GM12878 (cell line): Measurements from ENCODE around the gene LRRC56.

ENCODE experiments used
- ATF3 ChIP-seq: IDR thresholded peaks from 2 replicates; pipeline ENCODE4 v1.6.1; 2011; ENCODE audit warnings: low read depth, mild to moderate bottlenecking, low read length, moderate library complexity, borderline replicate concordance; ENCODE audit errors: extremely low read depth
- CTCF ChIP-seq, 3 experiments: IDR thresholded peaks in 2 of 3; conservative IDR thresholded peaks in 1 of 3; 2 replicates each; pipeline ENCODE4 v1.5.1; 2011; ENCODE audit warnings: low read depth in 3 of 3, low read length in 3 of 3, mild to moderate bottlenecking in 3 of 3, control low read depth in 2 of 3, moderate library complexity in 2 of 3, inconsistent platforms in 1 of 3, mixed read lengths in 1 of 3; ENCODE audit not compliant: control insufficient read depth in 2 of 3, insufficient read depth in 1 of 3; ENCODE audit errors: extremely low read depth in 1 of 3
- ETV6 ChIP-seq, 2 experiments: fragments of 450-650 bp in 1 of 2; IDR thresholded peaks in 1 of 2; conservative IDR thresholded peaks in 1 of 2; 2 replicates each; pipeline ENCODE4 v1.6.1; 2014; ENCODE audit warnings: antibody characterized with exemption in 1 of 2, borderline replicate concordance in 1 of 2, low read depth in 1 of 2, mild to moderate bottlenecking in 1 of 2, moderate library complexity in 1 of 2
- EZH2 ChIP-seq: IDR thresholded peaks from 2 replicates; pipeline ENCODE4 v1.6.1; 2012; ENCODE audit warnings: low read depth, mild to moderate bottlenecking, control low read depth, inconsistent platforms, low read length, borderline replicate concordance; ENCODE audit not compliant: control insufficient read depth
- MXI1 ChIP-seq: fragments of 150-350 bp; IDR thresholded peaks from 2 replicates; pipeline ENCODE4 v1.6.1; 2011; ENCODE audit warnings: low read depth, mild to moderate bottlenecking, inconsistent platforms, low read length, improper control_type of control experiment
- RAD21 ChIP-seq: IDR thresholded peaks from 2 replicates; pipeline ENCODE4 v1.6.1; 2011; ENCODE audit warnings: mild to moderate bottlenecking, low read depth, low read length, moderate library complexity; ENCODE audit not compliant: insufficient read depth
- SMC3 ChIP-seq: IDR thresholded peaks from 2 replicates; pipeline ENCODE4 v1.6.1; 2011; ENCODE audit warnings: low read length, improper control_type of control experiment, borderline replicate concordance
- TBL1XR1 ChIP-seq: IDR thresholded peaks from 2 replicates; pipeline ENCODE4 v1.6.1; 2012; ENCODE audit warnings: low read depth, low read length, improper control_type of control experiment
- TCF7 ChIP-seq: IDR thresholded peaks from 2 replicates; pipeline ENCODE4 v1.6.1; 2014; ENCODE audit warnings: antibody characterized with exemption, borderline replicate concordance
- YBX1 ChIP-seq: fragments of 450-650 bp; IDR thresholded peaks from 2 replicates; pipeline ENCODE4 v1.6.1; 2016; ENCODE audit warnings: antibody characterized with exemption
- YY1 ChIP-seq: IDR thresholded peaks from 2 replicates; pipeline ENCODE4 v1.6.1; 2011; ENCODE audit warnings: low read depth, mild to moderate bottlenecking, low read length
- ZBTB40 ChIP-seq: fragments of 450-650 bp; IDR thresholded peaks from 2 replicates; pipeline ENCODE4 v1.6.1; 2016; ENCODE audit warnings: mild to moderate bottlenecking, moderate library complexity, borderline replicate concordance
- TF ChIP-seq, protein P1 (sequence below): fragments of 450-650 bp; formaldehyde crosslinking; IDR thresholded peaks from 2 replicates; pipeline ENCODE4 v1.4.0; 2022; ENCODE audit warnings: mild to moderate bottlenecking, moderate library complexity
- TF ChIP-seq, protein P2 (sequence below): IDR thresholded peaks from 2 replicates; pipeline ENCODE4 v1.6.1; 2012; ENCODE audit warnings: mild to moderate bottlenecking, low read depth, low read length

GRCh38 chr11:581342-581741, 44.0 kb downstream of the LRRC56 start:
- TF ChIP-seq CTCF (IDR thresholded peaks at IDR 0.05 in 2 of 3, conservative IDR thresholded peaks at IDR 0.05 in 1 of 3; ENCODE audit: control insufficient read depth in 2 of 3, extremely low read depth in 1 of 3, insufficient read depth in 1 of 3, low read depth in 3 of 3, low read length in 3 of 3): no peak
- TF ChIP-seq YY1: no peak
- TF ChIP-seq, protein P1, sequence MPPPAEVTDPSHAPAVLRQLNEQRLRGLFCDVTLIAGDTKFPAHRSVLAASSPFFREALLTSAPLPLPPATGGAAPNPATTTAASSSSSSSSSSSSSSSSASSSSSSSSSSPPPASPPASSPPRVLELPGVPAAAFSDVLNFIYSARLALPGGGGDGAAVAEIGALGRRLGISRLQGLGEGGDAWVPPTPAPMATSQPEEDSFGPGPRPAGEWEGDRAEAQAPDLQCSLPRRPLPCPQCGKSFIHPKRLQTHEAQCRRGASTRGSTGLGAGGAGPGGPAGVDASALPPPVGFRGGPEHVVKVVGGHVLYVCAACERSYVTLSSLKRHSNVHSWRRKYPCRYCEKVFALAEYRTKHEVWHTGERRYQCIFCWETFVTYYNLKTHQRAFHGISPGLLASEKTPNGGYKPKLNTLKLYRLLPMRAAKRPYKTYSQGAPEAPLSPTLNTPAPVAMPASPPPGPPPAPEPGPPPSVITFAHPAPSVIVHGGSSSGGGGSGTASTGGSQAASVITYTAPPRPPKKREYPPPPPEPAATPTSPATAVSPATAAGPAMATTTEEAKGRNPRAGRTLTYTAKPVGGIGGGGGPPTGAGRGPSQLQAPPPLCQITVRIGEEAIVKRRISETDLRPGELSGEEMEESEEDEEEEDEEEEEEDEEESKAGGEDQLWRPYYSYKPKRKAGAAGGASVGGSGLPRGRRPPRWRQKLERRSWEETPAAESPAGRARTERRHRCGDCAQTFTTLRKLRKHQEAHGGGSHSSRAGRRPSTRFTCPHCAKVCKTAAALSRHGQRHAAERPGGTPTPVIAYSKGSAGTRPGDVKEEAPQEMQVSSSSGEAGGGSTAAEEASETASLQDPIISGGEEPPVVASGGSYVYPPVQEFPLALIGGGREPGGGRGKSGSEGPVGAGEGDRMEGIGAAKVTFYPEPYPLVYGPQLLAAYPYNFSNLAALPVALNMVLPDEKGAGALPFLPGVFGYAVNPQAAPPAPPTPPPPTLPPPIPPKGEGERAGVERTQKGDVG (CRISPR knock-in tag): no peak
- TF ChIP-seq TCF7: no peak
- TF ChIP-seq RAD21: no peak
- no peak for TF ChIP-seq EZH2
- TF ChIP-seq, protein P2, sequence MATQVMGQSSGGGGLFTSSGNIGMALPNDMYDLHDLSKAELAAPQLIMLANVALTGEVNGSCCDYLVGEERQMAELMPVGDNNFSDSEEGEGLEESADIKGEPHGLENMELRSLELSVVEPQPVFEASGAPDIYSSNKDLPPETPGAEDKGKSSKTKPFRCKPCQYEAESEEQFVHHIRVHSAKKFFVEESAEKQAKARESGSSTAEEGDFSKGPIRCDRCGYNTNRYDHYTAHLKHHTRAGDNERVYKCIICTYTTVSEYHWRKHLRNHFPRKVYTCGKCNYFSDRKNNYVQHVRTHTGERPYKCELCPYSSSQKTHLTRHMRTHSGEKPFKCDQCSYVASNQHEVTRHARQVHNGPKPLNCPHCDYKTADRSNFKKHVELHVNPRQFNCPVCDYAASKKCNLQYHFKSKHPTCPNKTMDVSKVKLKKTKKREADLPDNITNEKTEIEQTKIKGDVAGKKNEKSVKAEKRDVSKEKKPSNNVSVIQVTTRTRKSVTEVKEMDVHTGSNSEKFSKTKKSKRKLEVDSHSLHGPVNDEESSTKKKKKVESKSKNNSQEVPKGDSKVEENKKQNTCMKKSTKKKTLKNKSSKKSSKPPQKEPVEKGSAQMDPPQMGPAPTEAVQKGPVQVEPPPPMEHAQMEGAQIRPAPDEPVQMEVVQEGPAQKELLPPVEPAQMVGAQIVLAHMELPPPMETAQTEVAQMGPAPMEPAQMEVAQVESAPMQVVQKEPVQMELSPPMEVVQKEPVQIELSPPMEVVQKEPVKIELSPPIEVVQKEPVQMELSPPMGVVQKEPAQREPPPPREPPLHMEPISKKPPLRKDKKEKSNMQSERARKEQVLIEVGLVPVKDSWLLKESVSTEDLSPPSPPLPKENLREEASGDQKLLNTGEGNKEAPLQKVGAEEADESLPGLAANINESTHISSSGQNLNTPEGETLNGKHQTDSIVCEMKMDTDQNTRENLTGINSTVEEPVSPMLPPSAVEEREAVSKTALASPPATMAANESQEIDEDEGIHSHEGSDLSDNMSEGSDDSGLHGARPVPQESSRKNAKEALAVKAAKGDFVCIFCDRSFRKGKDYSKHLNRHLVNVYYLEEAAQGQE: no peak
- TF ChIP-seq ZBTB40: no peak
- no peak for TF ChIP-seq ATF3
- no peak for TF ChIP-seq YBX1
- no peak for TF ChIP-seq SMC3
- TF ChIP-seq TBL1XR1: no peak
- TF ChIP-seq ETV6 (conservative IDR thresholded peaks at IDR 0.05 in 1 of 2, IDR thresholded peaks at IDR 0.05 in 1 of 2; ENCODE audit: borderline replicate concordance in 1 of 2, low read depth in 1 of 2): no peak
- TF ChIP-seq MXI1: no peak
